IPS DF 6.9 (cell line): Measurements from ENCODE around the gene CCDC85C.

ENCODE experiments used
- DNase-seq: peaks from one replicate; pipeline ENCODE4 v3.0.0-alpha.2; 2013; ENCODE audit warnings: low read depth, low spot score
- H3K27ac ChIP-seq: one replicate; pipeline ENCODE4 v1.5.1; 2013; ENCODE audit warnings: low read length, control low read depth
- H3K27me3 ChIP-seq: 2 replicates; pipeline ENCODE4 v1.6.1; 2013; ENCODE audit warnings: mild to moderate bottlenecking, low read length; ENCODE audit not compliant: control insufficient read depth, insufficient read depth
- H3K36me3 ChIP-seq: 2 replicates; pipeline ENCODE4 v1.6.1; 2013; ENCODE audit warnings: low read length; ENCODE audit not compliant: control insufficient read depth, insufficient read depth
- H3K4me1 ChIP-seq: 2 replicates; pipeline ENCODE4 v1.6.1; 2013; ENCODE audit warnings: low read length; ENCODE audit not compliant: control insufficient read depth, insufficient read depth
- H3K4me3 ChIP-seq: 2 replicates; pipeline ENCODE4 v1.5.1; 2013; ENCODE audit warnings: mild to moderate bottlenecking, low read length
- H3K9me3 ChIP-seq: 2 replicates; pipeline ENCODE4 v1.6.1; 2013; ENCODE audit warnings: low read length, inconsistent platforms; ENCODE audit not compliant: control insufficient read depth, insufficient read depth
- WGBS: extraction: QIAGEN DNeasy Blood & Tissue Kit; methylation state at CpG from one replicate; pipeline ENCODE4 v1.1.7; 2013; ENCODE audit warnings: mixed read lengths, missing lambda C conversion rate; ENCODE audit not compliant: insufficient read length, insufficient coverage; 5-methylcytosine and 5-hydroxymethylcytosine counted together

CCDC85C gene

DNA sequence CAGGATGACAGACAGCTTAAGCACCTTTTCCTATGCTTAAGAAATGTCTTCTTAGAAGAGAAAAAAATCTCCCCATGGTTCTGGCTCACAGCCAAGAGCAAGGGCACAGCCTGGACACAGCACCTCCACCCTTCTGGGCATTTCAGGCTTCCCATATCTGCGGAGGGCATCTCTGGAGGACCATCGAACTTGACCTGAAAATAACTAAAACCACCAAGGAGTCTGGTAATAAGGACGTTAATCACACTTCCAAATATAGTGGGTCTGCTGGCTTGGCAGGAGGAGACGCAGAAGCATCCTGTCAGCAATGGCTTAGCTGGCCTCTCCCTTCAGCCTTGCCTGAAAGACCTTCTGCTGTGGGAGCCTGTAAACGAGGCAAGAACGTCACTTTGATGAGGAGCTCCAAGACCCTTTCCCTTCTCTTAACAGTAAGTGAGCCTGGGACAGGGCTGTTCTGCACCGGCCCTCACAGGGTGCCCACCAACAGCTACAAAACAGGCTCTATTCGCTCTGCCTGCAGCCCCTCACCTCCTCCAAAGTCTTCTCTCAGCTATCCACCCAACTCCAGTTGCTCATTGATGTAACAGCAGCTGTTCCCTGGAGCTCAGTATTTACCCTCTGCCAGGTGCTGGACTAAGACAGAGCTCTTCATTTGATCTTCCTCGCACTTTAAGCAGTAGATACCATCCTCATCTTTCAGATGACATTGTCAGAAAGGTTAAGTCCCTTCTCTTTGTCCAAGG is 136.5 kb downstream of the CCDC85C start:
- peaks cover 3% of the 10 kb centered on the region; the same call in 1 of the 2 replicates for H3K36me3 ChIP-seq
- DNase-seq = no peak
- no peak overlapping the region for H3K4me3 ChIP-seq
- H3K27ac ChIP-seq = no peak overlapping the region
- 0 out of 2 replicates have a peak, but pooled peaks cover 1% of the 10 kb centered on the region for H3K4me1 ChIP-seq
- H3K9me3 ChIP-seq = no peaks in the 10 kb centered on the region
- no CpG with 5 or more reads among the region's 9 CpGs for WGBS
- no peaks in the 10 kb centered on the region for H3K27me3 ChIP-seq

GRCh38 chr14:99466758-99467157 is 137.2 kb downstream of the CCDC85C start:
- WGBS = no CpG with 5 or more reads among the region's 3 CpGs
- no peak for DNase-seq
- peaks cover 3% of the 10 kb centered on the region; the same call in 1 of the 2 replicates for H3K36me3 ChIP-seq
- no peak overlapping the region for H3K27ac ChIP-seq
- no peaks in the 10 kb centered on the region for H3K27me3 ChIP-seq
- H3K9me3 ChIP-seq = no peaks in the 10 kb centered on the region
- 0 out of 2 replicates have a peak, but pooled peaks cover 1% of the 10 kb centered on the region for H3K4me1 ChIP-seq
- no peak overlapping the region for H3K4me3 ChIP-seq

GRCh38 chr14:99465288-99465687 is 138.7 kb downstream of the CCDC85C start:
- no peak overlapping the region for H3K27ac ChIP-seq

DNA sequence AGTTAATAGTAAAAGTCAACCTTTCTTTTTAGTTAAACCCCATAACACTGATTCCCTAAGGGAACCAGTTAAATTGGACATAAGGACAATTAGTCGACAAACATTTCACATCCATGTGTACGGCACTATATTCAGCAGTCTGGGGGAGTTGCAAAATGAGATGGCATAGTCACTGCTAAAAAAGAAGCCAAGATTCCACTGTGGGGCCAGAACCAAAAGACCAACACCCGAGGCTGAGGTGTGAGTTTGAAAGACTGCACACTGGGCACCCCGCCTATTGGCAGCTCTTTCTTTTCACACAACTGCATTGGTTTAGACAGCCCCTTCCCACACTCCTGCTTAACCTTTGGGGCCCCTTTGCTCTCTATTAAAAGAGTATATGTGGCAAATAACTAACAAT is 140.0 kb downstream of the CCDC85C start:
- no peaks in the 10 kb centered on the region for H3K27me3 ChIP-seq
- no CpG with 5 or more reads among the region's 4 CpGs for WGBS
- H3K4me3 ChIP-seq = no peak overlapping the region
- no peak overlapping the region for H3K27ac ChIP-seq
- no peaks in the 10 kb centered on the region for H3K9me3 ChIP-seq
- 0 out of 2 replicates have a peak, but pooled peaks cover 1% of the 10 kb centered on the region for H3K4me1 ChIP-seq
- H3K36me3 ChIP-seq = peaks cover 3% of the 10 kb centered on the region; the same call in 1 of the 2 replicates
- DNase-seq = no peak

More at GRCh38 chr14:99465288-99465687, 138.7 kb downstream of the CCDC85C start:
- no peak overlapping the region for H3K4me3 ChIP-seq
- H3K4me1 ChIP-seq = 0 out of 2 replicates have a peak, but pooled peaks cover 1% of the 10 kb centered on the region
- no peak for DNase-seq
- WGBS = no CpG with 5 or more reads among the region's 9 CpGs
- no peaks in the 10 kb centered on the region for H3K27me3 ChIP-seq
- peaks cover 3% of the 10 kb centered on the region; the same call in 1 of the 2 replicates for H3K36me3 ChIP-seq
- no peaks in the 10 kb centered on the region for H3K9me3 ChIP-seq

GRCh38 chr14:99462210-99462609 is 141.8 kb downstream of the CCDC85C start:
- Histone ChIP-seq H3K9me3 (no peaks in the 10 kb centered on the region), H3K36me3 (peaks cover 5% of the 10 kb centered on the region; the same call in 1 of the 2 replicates), H3K4me3 (no peak overlapping the region), H3K27ac (no peak overlapping the region), H3K4me1 (0 out of 2 replicates have a peak, but pooled peaks cover 1% of the 10 kb centered on the region), H3K27me3 (no peaks in the 10 kb centered on the region)
- WGBS = no CpG with 5 or more reads among the region's 6 CpGs
- DNase-seq = no peak

GRCh38 chr14:99461411-99462085 is 142.5 kb downstream of the CCDC85C start:
- H3K36me3 ChIP-seq = peaks cover 9% of the 10 kb centered on the region; the same call in 1 of the 2 replicates
- H3K27ac ChIP-seq = no peak overlapping the region
- H3K9me3 ChIP-seq = no peaks in the 10 kb centered on the region
- 0 out of 2 replicates have a peak, but pooled peaks cover 1% of the 10 kb centered on the region for H3K4me1 ChIP-seq
- no peak overlapping the region for H3K4me3 ChIP-seq
- WGBS = no CpG with 5 or more reads among the region's 5 CpGs
- no peaks in the 10 kb centered on the region for H3K27me3 ChIP-seq
- no peak for DNase-seq

DNA sequence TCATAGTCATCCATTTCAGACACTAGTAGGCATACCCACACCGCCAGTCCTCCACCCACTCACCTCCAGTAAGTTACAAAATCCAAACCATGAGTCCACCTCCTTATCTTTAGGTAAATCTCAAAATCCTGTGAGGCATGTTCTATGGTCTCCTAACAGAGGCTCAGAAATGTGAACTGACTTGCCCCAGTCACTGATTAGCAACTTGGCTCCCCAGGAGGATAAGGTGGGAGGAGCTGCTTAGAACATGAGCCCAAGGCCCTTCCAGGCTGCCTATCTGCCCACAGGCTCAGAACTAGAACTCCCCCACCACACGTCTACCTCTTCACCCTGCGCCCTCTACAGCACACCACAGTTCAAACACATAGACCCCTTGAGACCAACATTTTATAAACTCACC is 143.2 kb downstream of the CCDC85C start:
- no peaks in the 10 kb centered on the region for H3K27me3 ChIP-seq
- no CpG with 5 or more reads among the region's 3 CpGs for WGBS
- H3K27ac ChIP-seq = no peak overlapping the region
- H3K9me3 ChIP-seq = no peaks in the 10 kb centered on the region
- H3K4me3 ChIP-seq = no peak overlapping the region
- 0 out of 2 replicates have a peak, but pooled peaks cover 1% of the 10 kb centered on the region for H3K4me1 ChIP-seq
- peaks cover 9% of the 10 kb centered on the region; the same call in 1 of the 2 replicates for H3K36me3 ChIP-seq
- DNase-seq = no peak

DNA sequence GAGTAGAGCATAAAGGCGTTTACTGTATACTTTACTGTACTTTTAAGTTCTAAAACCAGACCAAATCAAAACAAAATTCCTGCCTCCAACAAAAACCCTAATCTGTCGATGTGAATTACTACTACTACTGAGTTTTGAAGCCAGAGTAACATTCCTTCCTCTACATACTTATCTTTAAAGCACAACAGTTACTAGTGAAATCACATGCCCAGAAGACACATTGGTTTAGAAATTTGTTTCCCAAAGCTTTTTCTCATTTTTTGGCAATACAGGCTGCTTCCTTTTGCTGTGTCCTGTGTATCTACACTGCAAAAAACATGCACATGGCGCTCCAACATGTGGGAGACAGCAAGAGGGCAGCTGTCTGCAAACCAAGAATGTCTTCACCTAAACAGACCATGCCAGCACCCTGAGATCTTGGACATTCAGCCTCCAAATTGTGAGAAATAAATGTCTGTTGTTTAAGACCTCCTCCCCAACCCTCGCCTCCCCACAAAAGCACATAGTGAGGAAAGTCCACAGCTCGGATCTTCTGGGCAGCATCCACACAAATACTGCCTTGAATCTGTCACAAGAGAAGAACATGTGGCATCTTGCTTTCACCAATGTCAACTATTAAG is 144.4 kb downstream of the CCDC85C start:
- no peaks in the 10 kb centered on the region for H3K27me3 ChIP-seq
- WGBS = no CpG with 5 or more reads among the region's 5 CpGs
- no peak for DNase-seq
- peaks cover 6% of the 10 kb centered on the region; the same call in 1 of the 2 replicates for H3K36me3 ChIP-seq
- H3K27ac ChIP-seq = no peak overlapping the region
- H3K4me3 ChIP-seq = no peak overlapping the region
- H3K9me3 ChIP-seq = no peaks in the 10 kb centered on the region
- H3K4me1 ChIP-seq = 0 out of 2 replicates have a peak, but pooled peaks cover 1% of the 10 kb centered on the region

GRCh38 chr14:99454246-99454645 is 149.8 kb downstream of the CCDC85C start:
- WGBS = no CpG with 5 or more reads among the region's 3 CpGs
- no peaks in the 10 kb centered on the region for H3K9me3 ChIP-seq
- H3K4me1 ChIP-seq = no peaks in the 10 kb centered on the region
- H3K27ac ChIP-seq = no peak overlapping the region
- DNase-seq = no peak
- peaks cover 6% of the 10 kb centered on the region; the same call in 1 of the 2 replicates for H3K36me3 ChIP-seq
- no peak overlapping the region for H3K4me3 ChIP-seq
- no peaks in the 10 kb centered on the region for H3K27me3 ChIP-seq

GRCh38 chr14:99452968-99453367 is 151.0 kb downstream of the CCDC85C start:
- peaks cover 6% of the 10 kb centered on the region; the same call in 1 of the 2 replicates for H3K36me3 ChIP-seq
- WGBS = no CpG with 5 or more reads among the region's 4 CpGs
- H3K9me3 ChIP-seq = no peaks in the 10 kb centered on the region
- no peaks in the 10 kb centered on the region for H3K4me1 ChIP-seq
- no peak overlapping the region for H3K27ac ChIP-seq
- no peaks in the 10 kb centered on the region for H3K27me3 ChIP-seq
- H3K4me3 ChIP-seq = no peak overlapping the region
- no peak for DNase-seq
